Endothelial cell (in vitro differentiated cells): ENCODE measurements around the gene PCDHB10. TPM values are rescaled to one million over a fixed set of nuclear protein-coding genes. Genes with fewer than 3 reads are reported as not detected.
"Not testable (repeated sequence)": the region's sequence is repeated elsewhere in the genome, so short reads cannot be mapped to it uniquely, and the experiment has no call there.

ENCODE experiments used
- DNase-seq: peaks from one replicate; pipeline ENCODE4 v3.0.0; 2021; ENCODE audit warnings: low spot score
- H3K27ac Mint-ChIP-seq: one replicate; pipeline ENCODE4 v1.8.0; 2021; ENCODE audit warnings: mixed read lengths, inconsistent platforms; ENCODE audit not compliant: unreplicated experiment
- H3K27me3 Mint-ChIP-seq: one replicate; pipeline ENCODE4 v1.8.0; 2021; ENCODE audit warnings: mild to moderate bottlenecking, moderate library complexity, mixed read lengths, inconsistent platforms; ENCODE audit not compliant: unreplicated experiment
- H3K36me3 Mint-ChIP-seq: one replicate; pipeline ENCODE4 v1.8.0; 2021; ENCODE audit warnings: mild to moderate bottlenecking, low read depth, mixed read lengths, inconsistent platforms; ENCODE audit not compliant: unreplicated experiment
- H3K4me1 Mint-ChIP-seq: one replicate; pipeline ENCODE4 v1.8.0; 2021; ENCODE audit warnings: mild to moderate bottlenecking, mixed read lengths, inconsistent platforms; ENCODE audit not compliant: unreplicated experiment
- H3K4me3 Mint-ChIP-seq: one replicate; pipeline ENCODE4 v1.8.0; 2021; ENCODE audit warnings: mild to moderate bottlenecking, mixed read lengths, inconsistent platforms; ENCODE audit not compliant: unreplicated experiment
- H3K9me3 Mint-ChIP-seq: one replicate; pipeline ENCODE4 v1.8.0; 2021; ENCODE audit warnings: mixed read lengths, inconsistent platforms; ENCODE audit not compliant: unreplicated experiment
- CTCF ChIP-seq: fragments of 200-600 bp; sonication (generic); IDR thresholded peaks from one replicate; pipeline ENCODE4 v1.5.0; 2021; ENCODE audit warnings: antibody characterized with exemption; ENCODE audit not compliant: unreplicated experiment
- total RNA-seq: library from RNA; stranded (reverse); fragmentation: NEBNext Ultra II Directional; extraction: Animal tissue kit (Norgen Biotek cat#: 25700); gene quantifications from one replicate; pipeline ENCODE4 v1.2.1, GENCODE V29; 2021; ENCODE audit not compliant: unreplicated experiment

Gene PCDHB10
- total RNA-seq, 1 donor from 2014 or later, result 10.3 TPM

- Mint-ChIP-seq H3K9me3 (peaks cover 16% of the 10 kb centered on the region), H3K4me3 (peak overlapping the region; percentile 33), H3K36me3 (peaks cover 32% of the 10 kb centered on the region)
- not testable (repeated sequence) for H3K27me3 Mint-ChIP-seq, H3K4me1 Mint-ChIP-seq, DNase-seq, H3K27ac Mint-ChIP-seq
Measured at GRCh38 chr5:141179876-141180275, 12.3 kb upstream of the PCDHB10 start.

GRCh38 chr5:141180313-141180712 lies 11.8 kb upstream of the PCDHB10 start:
- peak overlapping the region; percentile 33 for H3K4me3 Mint-ChIP-seq
- TF ChIP-seq CTCF, result no peak
- H3K36me3 Mint-ChIP-seq, result peaks cover 32% of the 10 kb centered on the region
- peaks cover 15% of the 10 kb centered on the region for H3K9me3 Mint-ChIP-seq
- H3K27me3 Mint-ChIP-seq, result no peaks in the 10 kb centered on the region
- no peak overlapping the region for H3K27ac Mint-ChIP-seq
- DNase-seq, result no peak
- H3K4me1 Mint-ChIP-seq, result peaks cover 5% of the 10 kb centered on the region

- peak; percentile 60 for DNase-seq
- Mint-ChIP-seq H3K9me3 (peaks cover 15% of the 10 kb centered on the region), H3K4me3 (peak within 1 kb of the TSS; percentile 88), H3K27ac (peak within 1 kb of the TSS; percentile 85), H3K27me3 (peaks cover 2% of the 10 kb centered on the region), H3K36me3 (peaks cover 36% of the 10 kb centered on the region), H3K4me1 (peaks cover 10% of the 10 kb centered on the region)
- TF ChIP-seq CTCF, result peak; percentile 55
Measured at GRCh38 chr5:141182248-141182647, 9.9 kb upstream of the PCDHB10 start, which contains the start of gene PCDHB16. Gene PCDHB16, plus strand, starts transcription at chr5:141182387. Its CDS starts 173 bp downstream, at chr5:141182560.

- Mint-ChIP-seq H3K4me3 (peak overlapping the region; percentile 24), H3K4me1 (peaks cover 13% of the 10 kb centered on the region), H3K9me3 (peaks cover 19% of the 10 kb centered on the region), H3K36me3 (peaks cover 46% of the 10 kb centered on the region)
- H3K27ac Mint-ChIP-seq, DNase-seq, H3K27me3 Mint-ChIP-seq: not testable (repeated sequence)
Measured at GRCh38 chr5:141184117-141184855, 7.9 kb upstream of the PCDHB10 start.

- H3K4me1 Mint-ChIP-seq, result peaks cover 17% of the 10 kb centered on the region
- H3K9me3 Mint-ChIP-seq, result peaks cover 19% of the 10 kb centered on the region
- peaks cover 2% of the 10 kb centered on the region for H3K27me3 Mint-ChIP-seq
- DNase-seq, result peak; percentile 62
- peaks cover 53% of the 10 kb centered on the region for H3K36me3 Mint-ChIP-seq
- peak within 1 kb of the TSS; percentile 85 for H3K4me3 Mint-ChIP-seq
- TF ChIP-seq CTCF, result peak; percentile 87
- peak within 1 kb of the TSS; percentile 98 for H3K27ac Mint-ChIP-seq
Measured at GRCh38 chr5:141186897-141187512, 5.1 kb upstream of the PCDHB10 start, which contains the start of gene PCDHB9. Gene PCDHB9, plus strand, starts transcription at chr5:141187161. Its CDS starts 158 bp downstream, at chr5:141187319.

GRCh38 chr5:141188682-141189081 lies 3.5 kb upstream of the PCDHB10 start:
- peak overlapping the region; percentile 85 for H3K4me3 Mint-ChIP-seq
- H3K27me3 Mint-ChIP-seq, DNase-seq: not testable (repeated sequence)
- H3K36me3 Mint-ChIP-seq, result peaks cover 52% of the 10 kb centered on the region
- peaks cover 12% of the 10 kb centered on the region for H3K9me3 Mint-ChIP-seq
- H3K4me1 Mint-ChIP-seq, result peaks cover 19% of the 10 kb centered on the region
- peak overlapping the region; percentile 48 for H3K27ac Mint-ChIP-seq

GRCh38 chr5:141189131-141189530 lies 3.0 kb upstream of the PCDHB10 start:
- not testable (repeated sequence) for H3K27ac Mint-ChIP-seq, H3K27me3 Mint-ChIP-seq, DNase-seq
- H3K9me3 Mint-ChIP-seq, result peaks cover 12% of the 10 kb centered on the region
- H3K4me1 Mint-ChIP-seq, result peaks cover 19% of the 10 kb centered on the region
- H3K36me3 Mint-ChIP-seq, result peaks cover 52% of the 10 kb centered on the region
- peak overlapping the region; percentile 69 for H3K4me3 Mint-ChIP-seq

GRCh38 chr5:141194332-141194731 lies 2.2 kb downstream of the PCDHB10 start:
- H3K27ac Mint-ChIP-seq, H3K27me3 Mint-ChIP-seq, H3K4me3 Mint-ChIP-seq, H3K9me3 Mint-ChIP-seq, DNase-seq: not testable (repeated sequence)
- H3K4me1 Mint-ChIP-seq, result peaks cover 11% of the 10 kb centered on the region
- H3K36me3 Mint-ChIP-seq, result peaks cover 37% of the 10 kb centered on the region
